Measurements from ENCODE around the gene DIAPH2.

GRCh38 chrX:97308171-97308570 lies 623.5 kb downstream of the DIAPH2 start:
- no peak for TF ChIP-seq CTCF (conservative IDR thresholded peaks at IDR 0.05; ENCODE audit: low read depth, low read length)
- TF ChIP-seq EZH2 (IDR thresholded peaks at IDR 0.05; ENCODE audit: borderline replicate concordance, low read depth, low read length, poor library complexity, severe bottlenecking) = no peak
